Astrocyte (in vitro differentiated cells and primary cell): ENCODE measurements around the gene ARRB1. TPM values are rescaled to one million over a fixed set of nuclear protein-coding genes. Genes with fewer than 3 reads are reported as not detected.

Experiments
- DNase-seq: peaks from one replicate; pipeline ENCODE4 v3.0.0-alpha.2; 2010; ENCODE audit warnings: low read depth
- FAIRE-seq: peaks from 2 replicates; lab custom pipeline; 2011; peaks lifted over from hg19 to GRCh38; lab: Jason Lieb, UNC
- H2AFZ ChIP-seq: 2 replicates; pipeline ENCODE4 v1.6.0; 2012; ENCODE audit warnings: low read depth, low read length, inconsistent platforms
- H3K27ac ChIP-seq: 2 replicates; pipeline ENCODE4 v1.5.1; 2011; ENCODE audit warnings: low read depth, low read length, inconsistent platforms
- H3K27me3 ChIP-seq: 2 replicates; pipeline ENCODE4 v1.6.0; 2011; ENCODE audit warnings: low read length, inconsistent platforms; ENCODE audit not compliant: insufficient read depth
- H3K36me3 ChIP-seq: 2 replicates; pipeline ENCODE4 v1.5.1; 2011; ENCODE audit warnings: low read length, inconsistent platforms; ENCODE audit not compliant: insufficient read depth
- H3K4me1 ChIP-seq: 2 replicates; pipeline ENCODE4 v1.5.1; 2011; ENCODE audit warnings: low read length, inconsistent platforms; ENCODE audit not compliant: insufficient read depth
- H3K4me2 ChIP-seq: 2 replicates; pipeline ENCODE4 v1.6.0; 2012; ENCODE audit warnings: low read length, inconsistent platforms
- H3K4me3 ChIP-seq: 2 replicates; pipeline ENCODE4 v1.5.1; 2011; ENCODE audit warnings: low read depth, mild to moderate bottlenecking, low read length, inconsistent platforms; ENCODE audit not compliant: insufficient read depth
- H3K79me2 ChIP-seq: 2 replicates; pipeline ENCODE4 v1.6.0; 2012; ENCODE audit warnings: mild to moderate bottlenecking, low read length, inconsistent platforms; ENCODE audit not compliant: insufficient read depth
- H3K9ac ChIP-seq: 2 replicates; pipeline ENCODE4 v1.6.0; 2012; ENCODE audit warnings: mild to moderate bottlenecking, low read length, inconsistent platforms
- H3K9me3 ChIP-seq: 2 replicates; pipeline ENCODE4 v1.5.1; 2012; ENCODE audit warnings: low read depth, mild to moderate bottlenecking, low read length, inconsistent platforms; ENCODE audit not compliant: insufficient read depth
- H4K20me1 ChIP-seq: 2 replicates; pipeline ENCODE4 v1.6.0; 2012; ENCODE audit warnings: low read length, inconsistent platforms; ENCODE audit not compliant: insufficient read depth
- H3K27ac Mint-ChIP-seq: one replicate; pipeline ENCODE4 v1.8.0; 2021; ENCODE audit warnings: mild to moderate bottlenecking, mixed read lengths; ENCODE audit not compliant: unreplicated experiment
- H3K27me3 Mint-ChIP-seq: one replicate; pipeline ENCODE4 v1.8.0; 2021; ENCODE audit warnings: low read depth, mixed read lengths; ENCODE audit not compliant: unreplicated experiment
- H3K36me3 Mint-ChIP-seq: one replicate; pipeline ENCODE4 v1.8.0; 2021; ENCODE audit warnings: low read depth, mixed read lengths; ENCODE audit not compliant: unreplicated experiment
- H3K4me1 Mint-ChIP-seq: one replicate; pipeline ENCODE4 v1.8.0; 2021; ENCODE audit warnings: low read depth, mixed read lengths; ENCODE audit not compliant: unreplicated experiment
- H3K4me3 Mint-ChIP-seq: one replicate; pipeline ENCODE4 v1.8.0; 2021; ENCODE audit warnings: mild to moderate bottlenecking, moderate library complexity, mixed read lengths; ENCODE audit not compliant: unreplicated experiment
- H3K9me3 Mint-ChIP-seq: one replicate; pipeline ENCODE4 v1.8.0; 2021; ENCODE audit warnings: mild to moderate bottlenecking, mixed read lengths; ENCODE audit not compliant: unreplicated experiment
- CTCF ChIP-seq: IDR thresholded peaks from 2 replicates; pipeline ENCODE4 v1.5.1; 2011; ENCODE audit warnings: low read depth, mild to moderate bottlenecking, inconsistent platforms, low read length, moderate library complexity; ENCODE audit not compliant: insufficient read depth
- EZH2 ChIP-seq: IDR thresholded peaks from 2 replicates; pipeline ENCODE4 v1.6.1; 2012; ENCODE audit warnings: mild to moderate bottlenecking, low read length, inconsistent platforms; ENCODE audit not compliant: insufficient read depth
- total RNA-seq: library from RNA; stranded (reverse); gene quantifications from 2 replicates; pipeline ENCODE4 v1.2.1, GENCODE V29; 2021

The ARRB1 gene
- total RNA-seq, 1 donor from 2014 or later = 28.5 TPM

- no peaks in the 10 kb centered on the region for H3K4me1 ChIP-seq
- no peak overlapping the region for H3K4me3 ChIP-seq
- H3K4me2 ChIP-seq = no peak overlapping the region
- H3K79me2 ChIP-seq = no peaks in the 10 kb centered on the region
- no peaks in the 10 kb centered on the region for H3K36me3 ChIP-seq
- Mint-ChIP-seq H3K27ac (no peak overlapping the region), H3K4me1 (peaks cover 4% of the 10 kb centered on the region), H3K9me3 (no peaks in the 10 kb centered on the region), H3K4me3 (no peak overlapping the region), H3K27me3 (no peaks in the 10 kb centered on the region), H3K36me3 (peaks cover 27% of the 10 kb centered on the region)
- DNase-seq (no peak), FAIRE-seq (no peak)
- H3K9me3 ChIP-seq = no peaks in the 10 kb centered on the region
- TF ChIP-seq CTCF (no peak), EZH2 (no peak)
- H3K27me3 ChIP-seq = no peaks in the 10 kb centered on the region
- H3K27ac ChIP-seq = no peak overlapping the region
- no peak overlapping the region for H2AFZ ChIP-seq
- no peak overlapping the region for H3K9ac ChIP-seq
- no peaks in the 10 kb centered on the region for H4K20me1 ChIP-seq
These were observed 70.5 kb downstream of the ARRB1 start for GRCh38 chr11:75280770-75281468.

- H3K36me3 Mint-ChIP-seq = peaks cover 29% of the 10 kb centered on the region
- H3K9me3 Mint-ChIP-seq = no peaks in the 10 kb centered on the region
- no peak overlapping the region for H3K27ac Mint-ChIP-seq
- Histone ChIP-seq H3K4me3 (no peak overlapping the region), H3K9me3 (no peaks in the 10 kb centered on the region), H3K9ac (no peak overlapping the region), H3K36me3 (no peaks in the 10 kb centered on the region), H4K20me1 (no peaks in the 10 kb centered on the region), H3K79me2 (no peaks in the 10 kb centered on the region), H3K4me1 (no peaks in the 10 kb centered on the region), H3K4me2 (no peak overlapping the region), H3K27ac (no peak overlapping the region), H3K27me3 (no peaks in the 10 kb centered on the region), H2AFZ (no peak overlapping the region)
- no peaks in the 10 kb centered on the region for H3K27me3 Mint-ChIP-seq
- FAIRE-seq (peak; percentile 60), DNase-seq (peak; percentile 22)
- no peak overlapping the region for H3K4me3 Mint-ChIP-seq
- TF ChIP-seq CTCF (peak; percentile 91), EZH2 (no peak)
- H3K4me1 Mint-ChIP-seq = peaks cover 7% of the 10 kb centered on the region
These were observed 71.2 kb downstream of the ARRB1 start for GRCh38 chr11:75280227-75280701.

GRCh38 chr11:75279273-75279672, 72.2 kb downstream of the ARRB1 start:
- peaks cover 29% of the 10 kb centered on the region for H3K36me3 Mint-ChIP-seq
- Histone ChIP-seq H3K4me1 (no peaks in the 10 kb centered on the region), H3K36me3 (no peaks in the 10 kb centered on the region), H3K9me3 (no peaks in the 10 kb centered on the region), H4K20me1 (no peaks in the 10 kb centered on the region), H2AFZ (no peak overlapping the region), H3K27ac (no peak overlapping the region), H3K4me3 (no peak overlapping the region), H3K4me2 (no peak overlapping the region), H3K27me3 (no peaks in the 10 kb centered on the region), H3K79me2 (no peaks in the 10 kb centered on the region), H3K9ac (no peak overlapping the region)
- no peaks in the 10 kb centered on the region for H3K9me3 Mint-ChIP-seq
- DNase-seq (peak; percentile 14), FAIRE-seq (no peak)
- H3K4me3 Mint-ChIP-seq = no peak overlapping the region
- H3K27me3 Mint-ChIP-seq = no peaks in the 10 kb centered on the region
- no peak for TF ChIP-seq CTCF
- no peak for TF ChIP-seq EZH2
- peaks cover 7% of the 10 kb centered on the region for H3K4me1 Mint-ChIP-seq
- H3K27ac Mint-ChIP-seq = peak overlapping the region; percentile 94
